HCT116 (cell line): ENCODE results near the gene RAD51D. TPM values are rescaled to one million over a fixed set of nuclear protein-coding genes. Genes with fewer than 3 reads are reported as not detected.

Source experiments
- ATAC-seq: fragments of 200-7000 bp; cut with Tn5 transposase; 2 replicates; pipeline ENCODE4 v1.9.1; 2020; ENCODE audit warnings: mild to moderate bottlenecking, moderate library complexity
- BruUV-seq: library from RNA; stranded (reverse); fragments of 400-500 nt; replicated peaks from 2 replicates; lab custom pipeline; 2021; lab: Mats Ljungman, UMichigan
- CTCF ChIA-PET: fragments of 300-600 bp; sonication (Branson Sonifier 250); formaldehyde crosslinking; loops from one replicate; lab custom pipeline; 2021; ENCODE audit warnings: antibody characterized with exemption; lab: Charles Lee
- POLR2A ChIA-PET: fragments of 300-600, 350-600 bp; sonication (Branson Sonifier 250); formaldehyde crosslinking; loops from one replicate; lab custom pipeline; 2021; ENCODE audit warnings: antibody characterized with exemption; lab: Charles Lee
- RAD21 ChIA-PET, 2 experiments: fragments of 300-600 bp; sonication (Branson Sonifier 250); formaldehyde crosslinking; loops; one replicate each; lab custom pipeline; 2023; ENCODE audit warnings: low total read pairs in 2 of 2; ENCODE audit not compliant: uncharacterized antibody in 2 of 2, unreplicated experiment in 2 of 2, low non-redundant PET in 1 of 2; lab: Charles Lee
- DNase-seq: peaks from one replicate; pipeline ENCODE4 v3.0.0-alpha.2; 2010; ENCODE audit warnings: low read depth, low spot score
- H2AFZ ChIP-seq: fragments of 200-600 bp; shearing (Covaris generic), sonication (generic); 2 replicates; pipeline ENCODE4 v1.6.1; 2017; ENCODE audit warnings: low read depth, mixed run types, mixed read lengths, antibody characterized with exemption, low read length; ENCODE audit not compliant: poor library complexity, severe bottlenecking
- H3K27ac ChIP-seq: 2 replicates; pipeline ENCODE4 v1.5.1; 2012; ENCODE audit warnings: low read depth, low read length
- H3K27me3 ChIP-seq: fragments of 200-600 bp; sonication (generic); 2 replicates; pipeline ENCODE4 v1.6.1; 2016; ENCODE audit warnings: mixed run types, low read length, mixed read lengths; ENCODE audit not compliant: insufficient read depth
- H3K36me3 ChIP-seq, 2 experiments: fragments of 200-500 bp in 1 of 2; fragments of 200-600 bp in 1 of 2; sonication (Bioruptor generic) in 1 of 2; sonication (generic) in 1 of 2; 2 replicates each; pipeline versions ENCODE4 v1.5.1 to v1.6.1; 2014 to 2016; ENCODE audit warnings: low read length in 2 of 2, inconsistent platforms in 1 of 2, mixed read lengths in 1 of 2, mixed run types in 1 of 2; ENCODE audit not compliant: insufficient read depth in 2 of 2, control insufficient read depth in 1 of 2
- H3K4me1 ChIP-seq, 2 experiments: fragments of 200-600 bp in 1 of 2; sonication (generic) in 1 of 2; 2 replicates each; pipeline versions ENCODE4 v1.5.1 to v1.6.1; 2012 to 2017; ENCODE audit warnings: low read length in 2 of 2, inconsistent platforms in 1 of 2, mild to moderate bottlenecking in 1 of 2, mixed read lengths in 1 of 2, mixed run types in 1 of 2, moderate library complexity in 1 of 2; ENCODE audit not compliant: insufficient read depth in 2 of 2, control insufficient read depth in 1 of 2
- H3K4me2 ChIP-seq: fragments of 200-600 bp; sonication (generic); 2 replicates; pipeline ENCODE4 v1.6.1; 2017; ENCODE audit warnings: mixed run types, low read length, mixed read lengths
- H3K4me3 ChIP-seq, 2 experiments: fragments of 200-600 bp in 1 of 2; sonication (generic) in 1 of 2; replicated peaks in 1 of 2; 2 replicates each; pipeline ENCODE4 v1.5.1; 2011 to 2016; ENCODE audit warnings: low read length in 2 of 2, control low read depth in 1 of 2, low read depth in 1 of 2, mild to moderate bottlenecking in 1 of 2, mixed read lengths in 1 of 2, mixed run types in 1 of 2
- H3K79me2 ChIP-seq: fragments of 200-600 bp; sonication (generic); 2 replicates; pipeline ENCODE4 v1.6.1; 2017; ENCODE audit warnings: mild to moderate bottlenecking, mixed run types, low read length, moderate library complexity, mixed read lengths; ENCODE audit not compliant: insufficient read depth
- H3K9ac ChIP-seq: fragments of 200-600 bp; sonication (generic); 2 replicates; pipeline ENCODE4 v1.6.1; 2016; ENCODE audit warnings: low read length, mixed read lengths
- H3K9me2 ChIP-seq: fragments of 200-600 bp; sonication (generic), shearing (Covaris generic); 2 replicates; pipeline ENCODE4 v1.6.1; 2017; ENCODE audit warnings: mixed run types, mild to moderate bottlenecking, moderate library complexity; ENCODE audit not compliant: insufficient read depth
- H3K9me3 ChIP-seq, 2 experiments: fragments of 200-500 bp in 1 of 2; fragments of 200-600 bp in 1 of 2; sonication (Bioruptor generic) in 1 of 2; sonication (generic) in 1 of 2; 2 replicates each; pipeline ENCODE4 v1.6.1; 2014 to 2017; ENCODE audit warnings: low read length in 2 of 2, mixed read lengths in 2 of 2, inconsistent platforms in 1 of 2, low read depth in 1 of 2, mild to moderate bottlenecking in 1 of 2, mixed run types in 1 of 2, moderate library complexity in 1 of 2; ENCODE audit not compliant: control insufficient read depth in 1 of 2, insufficient read depth in 1 of 2
- H4K20me1 ChIP-seq: fragments of 200-600 bp; sonication (generic), shearing (Covaris generic); 2 replicates; pipeline ENCODE4 v1.6.1; 2017; ENCODE audit warnings: mixed run types, mild to moderate bottlenecking, moderate library complexity; ENCODE audit not compliant: insufficient read depth
- CBX3 ChIP-seq: IDR thresholded peaks from 2 replicates; pipeline ENCODE4 v1.6.1; 2012; ENCODE audit warnings: low read depth
- CEBPB ChIP-seq: IDR thresholded peaks from 2 replicates; pipeline ENCODE4 v1.6.1; 2012; ENCODE audit warnings: low read depth
- EZH2 ChIP-seq: fragments of 200-600 bp; sonication (generic); IDR thresholded peaks from 2 replicates; pipeline ENCODE4 v1.6.1; 2017; ENCODE audit warnings: antibody characterized with exemption, mixed run types
- EZH2phosphoT487 ChIP-seq: fragments of 200-600 bp; IDR thresholded peaks from 2 replicates; pipeline ENCODE4 v1.6.1; 2018; ENCODE audit warnings: antibody characterized with exemption, borderline replicate concordance
- MAX ChIP-seq: IDR thresholded peaks from 2 replicates; pipeline ENCODE4 v1.6.1; 2012
- POLR2A ChIP-seq: IDR thresholded peaks from 2 replicates; pipeline ENCODE4 v1.7.0; 2011; ENCODE audit warnings: borderline replicate concordance; ENCODE audit not compliant: insufficient read depth, insufficient read length; ENCODE audit errors: extremely low read depth
- SRF ChIP-seq: IDR thresholded peaks from 2 replicates; pipeline ENCODE4 v1.6.1; 2012; ENCODE audit warnings: low read depth
- YY1 ChIP-seq: IDR thresholded peaks from 2 replicates; pipeline ENCODE4 v1.6.1; 2011; ENCODE audit warnings: low read length, low read depth, moderate library complexity, mild to moderate bottlenecking; ENCODE audit not compliant: insufficient replicate concordance; ENCODE audit errors: extremely low read depth
- intact Hi-C: fragments of 100-400 bp; cut with micrococcal nuclease; formaldehyde crosslinking; loops from 2 replicates; pipeline ENCODE4 v1.10.0; 2022
- total RNA-seq: library from RNA; stranded (reverse); gene quantifications from one replicate; pipeline ENCODE4 v1.2.1, GENCODE V29; 2021; ENCODE audit not compliant: unreplicated experiment
- TF ChIP-seq, protein P1 (sequence below), 3 experiments: fragments of 200-600 bp in 1 of 3; sonication (generic) in 1 of 3; IDR thresholded peaks in 2 of 3; conservative IDR thresholded peaks in 1 of 3; 2 replicates each; pipeline ENCODE4 v1.5.1; 2012 to 2017; ENCODE audit warnings: low read depth in 2 of 3, low read length in 2 of 3, antibody characterized with exemption in 1 of 3, borderline replicate concordance in 1 of 3, control low read depth in 1 of 3, mild to moderate bottlenecking in 1 of 3, mixed read lengths in 1 of 3, mixed run types in 1 of 3, moderate library complexity in 1 of 3; ENCODE audit not compliant: insufficient read depth in 1 of 3

RAD51D gene
- total RNA-seq, 1 experiment from 2014 or later = 12.9 TPM

- TF ChIP-seq, protein P1, sequence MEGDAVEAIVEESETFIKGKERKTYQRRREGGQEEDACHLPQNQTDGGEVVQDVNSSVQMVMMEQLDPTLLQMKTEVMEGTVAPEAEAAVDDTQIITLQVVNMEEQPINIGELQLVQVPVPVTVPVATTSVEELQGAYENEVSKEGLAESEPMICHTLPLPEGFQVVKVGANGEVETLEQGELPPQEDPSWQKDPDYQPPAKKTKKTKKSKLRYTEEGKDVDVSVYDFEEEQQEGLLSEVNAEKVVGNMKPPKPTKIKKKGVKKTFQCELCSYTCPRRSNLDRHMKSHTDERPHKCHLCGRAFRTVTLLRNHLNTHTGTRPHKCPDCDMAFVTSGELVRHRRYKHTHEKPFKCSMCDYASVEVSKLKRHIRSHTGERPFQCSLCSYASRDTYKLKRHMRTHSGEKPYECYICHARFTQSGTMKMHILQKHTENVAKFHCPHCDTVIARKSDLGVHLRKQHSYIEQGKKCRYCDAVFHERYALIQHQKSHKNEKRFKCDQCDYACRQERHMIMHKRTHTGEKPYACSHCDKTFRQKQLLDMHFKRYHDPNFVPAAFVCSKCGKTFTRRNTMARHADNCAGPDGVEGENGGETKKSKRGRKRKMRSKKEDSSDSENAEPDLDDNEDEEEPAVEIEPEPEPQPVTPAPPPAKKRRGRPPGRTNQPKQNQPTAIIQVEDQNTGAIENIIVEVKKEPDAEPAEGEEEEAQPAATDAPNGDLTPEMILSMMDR (IDR thresholded peaks at IDR 0.05 in 2 of 3, conservative IDR thresholded peaks at IDR 0.05 in 1 of 3; ENCODE audit: borderline replicate concordance in 1 of 3, insufficient read depth in 1 of 3, low read depth in 2 of 3, low read length in 2 of 3) = peak; percentile 58 to 88 (median 84); a peak in 5 of 6 replicates
- TF ChIP-seq EZH2phosphoT487 (no peak), SRF (no peak), EZH2 (no peak), CBX3 (no peak; the same call in 1 of the 2 replicates), POLR2A (no peak)
Observed at GRCh38 chr17:35119370-35120165, at the start of gene RAD51D (continued).

DNA sequence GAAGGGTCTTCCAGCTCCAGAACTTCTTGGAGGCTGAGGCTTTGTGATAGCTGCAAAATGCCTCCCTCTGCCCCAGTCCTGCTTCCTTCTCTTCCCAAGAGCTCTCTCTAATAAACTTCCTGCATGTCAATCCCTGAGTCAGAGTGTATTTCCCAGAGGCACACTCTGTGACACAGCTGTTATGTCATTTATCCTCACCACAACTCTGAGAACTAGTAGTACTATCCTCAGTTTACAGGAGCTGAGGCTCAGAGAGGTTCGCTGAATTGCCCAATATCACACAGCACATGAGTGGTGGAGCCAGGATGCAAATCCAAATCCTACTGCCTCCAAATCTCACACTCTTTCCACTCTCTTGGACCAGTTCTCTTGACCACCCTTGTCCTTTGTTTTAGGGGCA, 48.0 kb upstream of the RAD51D start:
- no peak overlapping the region for H2AFZ ChIP-seq
- no peak overlapping the region for H3K27ac ChIP-seq
- TF ChIP-seq CEBPB (no peak), MAX (no peak), YY1 (no peak)
- TF ChIP-seq, protein P1 (IDR thresholded peaks at IDR 0.05 in 2 of 3, conservative IDR thresholded peaks at IDR 0.05 in 1 of 3; ENCODE audit: borderline replicate concordance in 1 of 3, insufficient read depth in 1 of 3, low read depth in 2 of 3, low read length in 2 of 3) = no peak
- no peak overlapping the region for H3K4me2 ChIP-seq
- ChIA-PET POLR2A (no interaction called here), RAD21 (no interaction called here), CTCF (interaction anchor here (0.8 kb wide), 1 partner anchor 10 kb away, joined by 3 read pairs; no protein-coding TSS in a partner anchor)
- H3K9ac ChIP-seq = no peak overlapping the region
- H3K9me2 ChIP-seq = no peaks in the 10 kb centered on the region
- H3K4me3 ChIP-seq = no peak overlapping the region
- ATAC-seq (no peak), DNase-seq (no peak)
- H3K79me2 ChIP-seq = no peaks in the 10 kb centered on the region
- H3K36me3 ChIP-seq = no peaks in the 10 kb centered on the region
- intact Hi-C loops = no loop called here
- H3K4me1 ChIP-seq = no peaks in the 10 kb centered on the region
- no peaks in the 10 kb centered on the region for H3K27me3 ChIP-seq
- no peaks in the 10 kb centered on the region for H4K20me1 ChIP-seq
- no TSS peak for BruUV-seq
- H3K9me3 ChIP-seq = no peaks in the 10 kb centered on the region
